Amniotic epithelial cell (primary cell): ENCODE data around the gene SPAG17.
A peak's percentile ranks its signal among the peaks of the same experiment; 100 is the strongest.

ENCODE experiments used
- DNase-seq: peaks from one replicate; pipeline ENCODE4 v3.0.0-alpha.2; 2010; ENCODE audit warnings: low read depth

SPAG17 gene

DNA sequence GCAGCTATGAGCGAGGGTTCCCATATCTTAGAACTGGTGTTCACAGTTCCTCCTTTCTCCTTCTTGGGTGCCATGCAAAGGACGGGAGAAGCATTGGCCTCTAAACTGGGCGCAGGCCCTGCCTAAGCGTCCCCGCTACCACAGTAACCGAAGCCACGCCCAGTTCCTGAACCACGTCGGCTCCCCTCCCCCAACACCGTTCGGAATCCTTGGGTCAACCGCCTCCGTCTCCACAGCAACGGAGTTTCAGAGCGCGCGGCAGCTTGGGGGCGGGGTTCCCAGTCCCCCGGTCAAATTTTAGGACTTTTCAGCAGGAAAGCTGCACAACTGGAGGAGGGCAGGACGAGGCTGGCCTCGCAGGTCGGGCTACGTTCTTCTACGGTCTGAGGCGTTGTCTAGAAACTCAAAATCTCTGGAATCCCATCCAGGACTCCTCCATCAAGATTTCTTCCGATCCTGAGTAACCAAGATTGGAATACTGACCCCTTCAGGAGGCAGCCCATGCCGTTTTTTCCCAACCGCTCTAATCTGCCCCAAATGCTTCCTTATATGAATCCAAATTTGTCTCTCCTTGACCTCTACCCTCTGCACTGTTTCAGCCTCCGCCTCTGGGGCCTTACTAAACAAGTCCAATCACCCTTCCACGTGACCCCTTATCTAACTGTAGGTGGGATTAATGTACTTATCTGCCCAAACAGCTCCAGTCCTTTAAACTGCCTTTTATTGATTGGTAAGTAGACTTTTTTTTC lies at the start of gene SPAG17:
Gene SPAG17 (minus strand): TSS at position 145 of the 749 bp plus-strand sequence. CDS start 71 bp downstream, at position 74.
- peak; percentile 30 for DNase-seq

DNA sequence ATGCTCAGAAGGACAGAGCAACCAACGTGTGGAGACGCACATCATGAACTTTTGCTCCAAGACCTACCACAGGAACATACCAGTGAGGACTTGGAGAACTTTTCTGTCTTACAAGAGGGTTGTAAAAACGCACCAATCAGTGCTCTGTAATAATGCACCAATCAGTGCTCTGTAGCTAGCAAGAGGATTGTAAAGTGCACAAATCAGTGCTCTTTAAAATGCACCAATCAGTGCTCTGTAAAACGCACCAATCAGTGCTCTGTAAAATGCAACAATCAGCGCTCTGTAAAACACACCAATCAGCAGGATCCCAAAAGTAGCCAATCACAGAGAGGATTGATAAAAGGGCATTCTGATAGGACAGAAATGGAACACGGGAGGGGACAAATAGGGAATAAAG lies 40.4 kb upstream of the SPAG17 start:
- no peak for DNase-seq

DNA sequence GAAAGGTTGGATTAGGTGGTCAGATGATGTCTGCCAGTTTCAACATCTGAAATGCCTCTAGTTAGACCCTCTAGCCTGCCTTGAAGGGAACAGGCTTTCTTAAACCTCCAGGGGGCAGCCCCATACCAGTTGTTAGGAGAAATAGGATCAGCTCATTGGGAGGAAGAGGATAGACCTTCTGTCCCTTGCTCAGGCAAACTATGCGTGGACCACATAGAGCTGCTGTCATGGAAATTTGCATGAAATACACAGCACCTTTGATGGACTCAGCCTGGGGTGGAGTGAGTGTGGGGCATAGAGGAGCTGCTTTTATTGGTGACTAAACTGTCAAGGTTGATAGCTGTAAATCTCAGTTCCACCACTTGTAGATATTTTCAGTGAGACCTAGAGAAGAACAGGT lies 38.4 kb upstream of the SPAG17 start:
- DNase-seq, result no peak

DNA sequence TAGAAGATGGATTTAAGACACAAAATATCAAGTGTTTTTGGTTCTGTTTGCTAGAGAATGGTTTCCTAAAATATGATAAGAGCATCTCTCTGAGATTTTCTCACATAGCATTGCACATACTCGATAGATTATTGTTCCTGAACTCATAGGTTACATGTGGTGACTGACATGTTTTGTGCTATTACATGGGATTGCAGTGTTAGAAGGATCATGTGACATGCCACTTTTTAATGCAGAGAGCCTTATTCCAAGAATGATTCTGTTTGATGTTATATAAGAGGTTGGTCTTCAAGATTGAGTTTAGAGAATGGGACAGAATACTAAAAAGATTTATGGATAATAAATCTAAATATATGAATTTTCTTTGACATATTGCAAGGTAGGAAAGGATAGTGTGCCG lies 34.4 kb upstream of the SPAG17 start:
- no peak for DNase-seq

DNA sequence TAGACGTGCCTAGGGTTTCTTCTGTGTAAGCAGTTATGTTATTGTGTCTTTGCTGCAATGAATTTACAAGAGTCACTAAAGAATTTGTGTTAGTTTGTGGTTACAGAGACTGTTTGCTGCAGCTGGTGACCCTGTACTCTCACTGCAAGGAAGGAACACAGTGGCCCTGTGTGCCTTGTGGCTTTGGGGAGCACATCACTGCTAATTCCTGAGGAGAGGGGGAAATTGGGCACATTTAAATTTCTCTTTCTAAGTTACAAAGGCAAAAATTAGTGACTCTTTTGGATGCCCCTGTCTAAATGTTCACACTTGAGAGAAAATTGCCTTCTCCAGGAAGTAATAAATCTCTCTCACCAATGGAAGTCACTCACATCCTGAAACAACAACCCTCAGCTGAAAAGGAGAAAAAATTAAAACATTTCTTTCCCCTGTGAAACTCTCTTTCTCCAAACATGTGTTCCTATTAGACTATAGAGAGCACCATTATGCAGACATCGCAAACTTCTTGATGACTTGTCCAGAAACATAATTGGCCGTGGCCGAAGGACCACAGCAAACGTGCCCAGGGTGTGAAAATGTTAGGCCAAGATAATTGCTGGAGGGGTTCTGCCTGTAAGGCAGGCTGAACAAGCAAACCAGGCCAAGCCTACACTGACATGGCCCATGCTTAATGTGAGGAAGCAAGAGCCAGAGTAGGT lies 32.3 kb upstream of the SPAG17 start:
- no peak for DNase-seq

DNA sequence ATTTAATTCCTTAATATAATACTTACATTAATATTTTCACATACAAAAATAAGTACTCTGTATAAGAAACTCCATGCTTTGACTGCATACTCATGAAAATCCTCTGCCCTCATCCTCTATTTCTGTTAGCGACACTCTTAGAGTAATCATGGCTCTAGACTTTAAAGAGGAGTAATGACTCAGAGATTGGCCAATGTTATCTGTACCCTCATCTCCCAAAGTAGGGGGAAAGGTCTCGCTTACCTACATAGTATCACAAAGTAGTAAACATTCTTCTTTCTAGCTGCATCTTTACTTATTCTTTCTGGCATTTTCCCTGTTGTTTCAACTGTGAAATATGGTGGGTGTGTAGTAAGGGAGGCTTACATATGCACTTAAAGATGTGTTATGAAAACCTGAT lies 29.8 kb upstream of the SPAG17 start:
- no peak for DNase-seq

DNA sequence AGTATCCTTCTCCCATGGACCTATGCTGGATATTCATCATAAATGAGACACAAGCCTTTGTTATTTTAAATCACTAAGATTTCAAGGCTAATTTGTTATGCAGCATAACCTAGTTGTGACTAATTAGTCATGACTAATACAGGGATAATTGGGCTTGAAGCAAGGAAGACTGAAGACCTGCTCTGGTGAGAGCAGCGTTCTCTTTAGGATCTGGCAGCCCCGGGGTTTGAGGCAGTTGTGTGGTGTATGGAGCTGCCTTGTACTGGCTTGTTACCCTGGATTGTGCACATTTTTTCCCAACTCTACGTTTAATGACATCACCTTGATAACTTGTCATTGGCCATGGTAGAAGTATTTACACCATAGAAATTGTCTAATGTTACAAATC lies 25.7 kb upstream of the SPAG17 start:
- no peak for DNase-seq

DNA sequence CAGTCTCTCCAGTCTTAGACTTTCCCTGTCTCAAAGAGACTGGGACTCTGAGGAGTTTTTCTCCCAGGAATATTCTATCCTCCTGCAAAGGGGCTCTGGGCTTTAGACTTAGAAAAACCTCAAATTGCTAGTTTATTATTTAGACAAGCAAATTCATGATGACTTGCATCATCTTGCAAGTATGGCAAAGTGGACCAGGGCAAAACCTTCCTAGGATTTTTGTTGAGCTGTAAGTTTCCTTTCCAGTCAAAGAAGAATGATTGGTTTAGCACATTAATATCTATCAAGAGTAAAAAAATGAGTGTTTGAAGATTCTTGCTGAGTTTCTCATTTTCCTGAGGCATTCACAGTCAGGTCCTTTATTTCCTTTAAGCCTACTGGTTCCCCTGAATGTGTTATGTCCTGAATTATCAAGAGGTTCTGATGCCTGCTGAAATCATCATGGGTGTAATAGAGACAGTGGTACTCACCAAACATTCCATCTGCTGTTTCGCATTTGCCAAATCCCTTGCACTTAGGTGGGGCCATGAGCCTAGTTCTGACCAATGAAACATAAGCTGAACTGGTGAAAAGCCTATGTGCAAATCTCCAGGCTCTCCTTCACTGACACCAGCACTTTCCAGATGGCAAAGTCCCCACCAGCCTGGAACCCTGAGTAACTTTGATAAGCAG lies 25.2 kb upstream of the SPAG17 start:
- no peak for DNase-seq

DNA sequence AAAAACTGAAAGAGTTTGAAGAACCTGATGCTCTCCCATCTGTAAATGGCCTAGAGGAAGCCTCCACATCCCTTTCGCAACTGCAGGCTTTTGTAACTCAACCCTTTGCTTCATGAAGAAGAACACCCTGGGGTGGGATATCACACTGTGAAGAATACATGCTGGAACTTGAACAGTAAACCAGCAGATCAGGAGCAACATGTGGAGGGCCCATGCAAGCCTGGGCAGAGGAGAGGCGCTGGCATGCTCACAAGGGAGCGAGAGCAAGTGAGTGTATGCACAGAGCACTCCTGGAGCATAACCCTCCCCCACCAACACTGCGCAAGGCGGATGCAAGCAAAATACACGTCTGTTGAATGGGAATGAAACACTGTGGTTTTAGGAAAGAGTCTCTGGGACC lies 24.6 kb upstream of the SPAG17 start:
- no peak for DNase-seq

DNA sequence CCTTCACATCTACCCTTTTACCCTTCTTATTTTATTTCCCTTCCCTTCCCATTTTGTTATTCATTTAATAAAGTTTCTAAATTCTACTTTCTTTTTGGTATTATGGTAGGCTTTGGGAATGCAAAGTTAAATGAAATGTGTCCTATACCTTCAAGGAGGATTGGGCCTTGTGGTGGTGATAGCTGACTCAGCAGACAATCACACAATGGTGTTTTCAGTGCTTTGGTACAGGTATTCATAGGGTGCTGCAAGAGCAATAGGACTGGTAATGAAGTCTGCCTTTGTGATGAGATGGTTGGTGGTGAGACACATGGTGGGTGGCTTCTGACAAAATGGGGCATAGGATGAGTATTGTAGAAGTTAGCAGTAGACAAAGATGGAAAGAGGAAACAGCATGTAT lies 21.9 kb upstream of the SPAG17 start:
- no peak for DNase-seq

DNA sequence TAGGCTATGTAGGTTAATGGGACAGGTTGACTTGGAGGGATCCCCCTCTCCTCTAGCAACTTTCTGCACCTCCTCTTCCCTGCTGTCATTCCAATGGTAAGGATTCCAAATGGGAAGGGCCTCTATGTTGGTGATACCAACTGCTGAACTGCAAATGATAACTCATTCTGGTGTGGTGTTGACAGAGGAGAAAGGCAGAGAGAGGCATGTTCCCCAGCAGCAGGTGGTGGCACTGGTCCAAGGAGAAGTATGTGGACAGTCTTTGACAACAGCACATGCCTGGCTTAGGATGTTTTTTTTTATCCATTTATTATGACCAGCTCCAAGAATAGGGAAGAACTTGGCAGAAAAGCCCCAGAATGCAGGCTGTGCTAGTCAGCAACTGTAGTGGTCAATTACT lies 19.6 kb upstream of the SPAG17 start:
- no peak for DNase-seq

DNA sequence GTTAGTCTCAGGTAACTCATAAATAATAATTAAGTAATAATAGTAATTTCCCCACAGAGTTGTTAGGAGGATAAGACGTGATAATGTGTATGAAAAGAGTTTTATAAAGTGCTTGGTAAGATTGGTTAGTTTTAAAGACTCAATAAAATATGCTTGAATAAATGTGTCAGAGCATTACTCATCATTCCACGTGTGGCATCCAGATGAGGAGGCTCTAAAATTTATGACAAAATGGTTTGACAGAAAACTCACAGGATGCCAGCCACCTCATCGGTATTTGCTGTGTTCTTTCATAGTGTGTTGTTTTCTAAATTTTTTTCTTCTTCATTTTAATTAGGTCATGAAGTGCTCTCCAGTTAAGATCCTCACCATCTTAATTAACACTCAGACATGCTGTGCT lies 19.1 kb upstream of the SPAG17 start:
- no peak for DNase-seq

DNA sequence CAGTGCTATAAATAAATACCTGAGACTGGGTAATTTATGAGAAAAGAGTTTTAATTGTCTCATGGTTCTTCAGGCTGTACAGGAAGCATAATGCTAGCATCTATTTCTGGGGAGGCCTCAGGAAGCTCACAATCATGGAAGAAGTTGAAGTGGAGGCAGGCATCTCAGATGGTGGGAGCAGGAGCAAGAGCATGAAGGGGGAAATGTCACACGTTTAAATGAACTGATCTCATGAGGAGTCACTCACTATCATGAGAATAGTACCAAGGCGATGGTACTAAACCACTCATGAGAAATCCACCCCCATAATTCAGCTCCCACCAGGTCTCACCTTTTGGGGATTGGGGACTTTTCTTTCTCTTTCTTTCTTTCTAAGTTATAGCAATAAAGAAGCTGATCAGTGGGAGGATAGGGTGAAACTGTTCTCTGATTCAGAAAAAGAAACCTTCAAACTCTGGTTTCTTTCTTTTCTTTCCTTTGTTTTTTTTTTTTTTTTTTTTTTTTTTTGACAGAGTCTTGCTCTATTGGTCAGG lies 17.1 kb upstream of the SPAG17 start:
- DNase-seq, result no peak

DNA sequence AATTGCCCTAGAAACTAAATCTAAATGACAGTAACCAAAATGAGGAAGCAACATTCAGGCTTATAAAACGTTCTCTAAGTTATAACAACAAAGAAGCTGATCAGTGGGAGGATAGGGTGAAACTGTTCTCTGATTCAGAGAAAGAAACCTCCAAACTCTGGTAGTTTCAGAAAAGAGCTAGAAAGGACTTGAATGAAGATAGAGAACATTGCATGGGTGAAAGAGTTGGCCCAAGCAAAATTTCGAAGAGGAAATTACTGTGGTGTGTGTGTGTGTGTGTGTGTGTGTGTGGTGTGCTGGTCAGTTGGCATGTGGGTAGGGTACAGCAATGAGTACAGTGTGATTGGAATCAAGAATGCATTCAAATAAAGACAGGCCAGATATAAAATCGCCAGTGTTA lies 16.5 kb upstream of the SPAG17 start:
- DNase-seq, result no peak

DNA sequence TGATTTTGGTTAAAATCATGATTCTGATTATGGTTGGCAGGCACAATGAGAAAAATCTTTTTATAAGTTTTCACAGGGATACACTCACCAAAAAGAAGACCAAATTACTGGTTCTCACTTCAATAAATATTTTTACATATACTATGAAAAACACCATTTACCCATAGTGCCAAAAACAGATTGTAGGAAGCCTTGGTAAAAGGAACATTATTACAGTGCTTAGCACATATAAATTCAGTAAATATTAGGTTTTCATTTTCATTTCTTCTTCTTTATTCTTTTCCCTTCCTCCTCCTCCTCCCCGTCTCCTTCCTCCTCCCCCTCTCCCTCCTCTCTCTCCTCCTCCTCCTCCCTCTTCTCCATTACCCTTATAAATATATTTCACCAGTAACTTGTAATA lies 15.8 kb upstream of the SPAG17 start:
- no peak for DNase-seq

DNA sequence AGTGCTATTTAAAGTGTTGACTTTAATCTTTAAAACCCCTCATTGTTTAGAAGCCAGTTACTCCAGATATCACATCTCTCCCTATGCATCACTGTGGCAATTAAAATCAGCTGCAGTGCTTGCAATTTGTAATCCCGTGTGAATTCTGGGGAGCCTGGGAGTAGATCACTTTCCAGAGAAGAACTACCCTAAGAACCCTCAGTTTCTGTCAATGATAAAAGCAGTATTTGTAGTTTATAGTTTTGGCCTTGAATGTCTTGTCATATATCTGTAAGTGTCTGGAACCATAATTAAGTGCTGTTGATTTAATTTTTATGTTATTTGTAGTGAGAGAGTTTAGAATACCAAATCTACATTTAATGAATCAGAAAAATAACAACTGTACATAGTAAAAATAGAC lies 5.5 kb upstream of the SPAG17 start:
- no peak for DNase-seq

DNA sequence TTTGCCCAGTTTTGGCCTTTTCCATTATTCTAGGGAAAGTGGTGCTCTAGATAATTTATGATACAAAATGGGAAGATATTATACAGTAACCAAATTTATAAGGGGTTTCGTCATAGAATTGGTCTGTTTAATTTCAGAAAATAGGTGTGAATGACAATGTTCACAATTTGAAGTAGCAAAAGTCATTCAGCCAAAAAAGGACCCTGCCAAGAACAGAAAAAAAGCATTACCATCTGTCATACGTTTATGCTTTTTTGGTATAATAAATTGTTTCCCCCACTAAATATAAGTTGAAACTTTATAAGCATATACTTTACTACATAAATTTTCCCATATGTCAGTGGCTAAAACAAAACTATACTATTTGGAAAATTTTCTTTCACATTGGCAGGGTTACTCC lies 4.5 kb upstream of the SPAG17 start:
- no peak for DNase-seq

DNA sequence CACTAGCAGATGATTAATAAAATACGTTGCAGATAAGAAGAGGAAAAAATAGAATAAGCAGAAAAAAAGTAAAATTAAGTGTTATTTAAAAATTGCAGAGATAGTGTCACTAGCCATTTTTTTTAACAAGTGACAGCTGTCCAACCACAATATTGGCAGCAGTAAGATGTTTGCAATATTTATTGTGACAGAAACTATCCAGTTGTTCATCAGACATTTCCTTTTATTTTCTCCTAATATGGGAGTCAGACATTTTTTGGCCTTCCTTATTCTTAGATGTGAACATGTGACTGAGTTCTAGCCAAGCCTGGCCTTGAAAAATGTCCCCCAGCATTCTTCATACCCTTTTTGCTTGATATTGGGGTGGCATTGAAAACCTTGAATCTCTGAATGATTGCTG lies 3.4 kb upstream of the SPAG17 start:
- no peak for DNase-seq

DNA sequence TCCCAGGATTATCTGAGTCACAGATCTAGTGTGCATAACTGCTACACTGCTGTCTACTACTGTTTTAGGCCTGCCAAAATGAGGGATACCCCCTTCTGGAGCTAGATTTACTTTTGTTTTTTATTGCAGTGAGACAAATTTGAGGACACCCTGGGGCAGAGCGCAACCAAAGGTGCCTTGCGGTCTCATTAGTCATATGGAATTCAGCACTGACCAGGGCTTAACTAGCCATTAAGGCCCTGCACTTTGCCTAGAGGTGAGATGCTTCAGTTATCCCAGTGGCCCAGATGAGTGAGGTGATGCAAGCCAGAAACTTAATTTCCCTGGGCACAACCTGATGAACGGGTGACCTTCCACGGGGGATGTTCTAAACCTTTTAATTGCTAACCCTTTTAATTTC lies 998 bp upstream of the SPAG17 start:
- DNase-seq, result no peak

DNA sequence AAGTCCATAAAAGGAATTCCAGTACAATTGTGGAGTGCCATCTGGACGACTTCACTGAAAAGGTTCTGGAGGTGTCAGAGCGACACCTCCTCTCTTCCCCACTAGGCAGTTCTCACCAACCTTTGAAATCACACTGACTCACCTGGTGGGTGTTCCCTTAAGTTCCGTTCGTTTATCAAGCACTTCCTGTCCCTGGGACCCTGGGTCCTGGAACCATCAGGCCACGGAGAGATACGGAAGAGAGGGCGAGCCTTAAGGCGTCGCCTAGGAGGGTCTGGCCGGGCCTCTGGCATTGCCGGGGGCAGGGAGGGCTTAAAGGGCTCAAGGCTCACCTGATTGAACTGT lies 317 bp downstream of the SPAG17 start:
- no peak for DNase-seq

DNA sequence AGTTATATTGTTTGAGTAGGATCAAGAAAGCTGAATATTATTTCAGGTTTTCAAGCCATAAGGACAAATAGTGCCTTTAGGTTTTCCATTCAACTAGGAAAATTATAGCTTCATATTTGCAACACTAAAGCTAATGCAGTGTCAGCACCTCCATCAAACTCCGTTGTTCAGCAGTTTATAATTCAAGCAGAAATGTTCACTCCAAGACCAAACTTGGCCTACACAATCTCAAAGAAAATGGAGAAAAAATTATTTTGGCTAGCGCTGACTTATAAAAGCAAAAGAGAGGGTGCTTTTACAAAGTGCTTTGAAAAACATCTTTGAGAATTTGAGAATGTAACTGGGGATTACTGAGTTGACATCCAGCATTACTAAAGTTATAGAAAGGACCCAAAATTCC lies 1.4 kb downstream of the SPAG17 start:
- no peak for DNase-seq

DNA sequence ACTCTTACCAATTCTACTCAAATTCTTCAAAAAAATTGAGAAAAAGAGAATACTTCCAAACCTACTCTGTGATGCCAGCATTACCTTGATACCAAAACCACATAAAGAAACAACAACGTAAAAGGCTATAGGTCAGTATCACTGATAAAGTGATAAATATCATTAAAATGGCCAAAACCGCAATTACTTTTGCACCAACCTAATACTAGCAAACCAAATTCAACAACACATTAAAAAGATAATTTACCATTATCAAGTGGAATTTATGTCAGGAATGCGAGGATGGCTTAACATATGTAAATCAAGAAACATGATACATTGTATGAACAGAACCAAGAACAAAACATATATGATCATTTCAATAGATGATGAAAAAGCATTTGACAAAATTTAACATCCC lies 7.0 kb downstream of the SPAG17 start:
- DNase-seq, result no peak

DNA sequence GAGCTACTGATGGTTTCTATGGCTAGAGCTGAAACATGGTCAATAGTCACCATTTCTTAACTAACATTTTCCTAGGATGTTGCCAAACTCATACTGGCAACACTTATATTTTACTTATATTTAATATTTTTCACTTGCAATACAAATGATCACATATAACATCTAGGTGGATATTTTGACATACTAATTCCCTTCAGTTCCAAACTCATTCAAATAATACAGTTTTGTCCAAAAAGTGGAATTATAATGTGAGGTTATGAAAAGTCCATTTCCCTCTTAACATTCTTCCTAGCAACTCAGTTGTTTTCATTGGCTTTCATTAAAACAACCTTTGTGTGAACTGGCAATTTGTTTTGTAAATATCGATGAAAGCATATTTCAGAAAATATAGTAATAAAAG lies 16.0 kb downstream of the SPAG17 start:
- DNase-seq, result no peak
